Lower leg skin (tissue), 4 donors: ENCODE results near the gene KRTAP10-7. TPM values are rescaled to one million over a fixed set of nuclear protein-coding genes. Genes with fewer than 3 reads are reported as not detected.
"Not testable (repeated sequence)": the region's sequence is repeated elsewhere in the genome, so short reads cannot be mapped to it uniquely, and the experiment has no call there.

Source experiments
- DNase-seq, 2 donors: peaks; one replicate each; pipeline ENCODE4 v3.0.0-alpha.2; 2019; ENCODE audit warnings: low spot score in 2 of 2
- H3K4me3 ChIP-seq: fragments of 200-600 bp; sonication (generic); 2 replicates; pipeline ENCODE4 v1.5.1; 2017; ENCODE audit warnings: mild to moderate bottlenecking, low read depth; ENCODE audit not compliant: poor library complexity, severe bottlenecking
- CTCF ChIP-seq, 3 donors: fragments of 450-650 bp; IDR thresholded peaks; one replicate each; pipeline ENCODE4 v1.5.1; 2016; ENCODE audit warnings: antibody characterized with exemption in 3 of 3, mild to moderate bottlenecking in 3 of 3, moderate library complexity in 2 of 3
- POLR2A ChIP-seq, 2 donors: fragments of 450-650 bp; IDR thresholded peaks; one replicate each; pipeline ENCODE4 v1.6.1; 2016 to 2017; ENCODE audit warnings: antibody characterized with exemption in 2 of 2, mild to moderate bottlenecking in 1 of 2, moderate library complexity in 1 of 2
- WGBS, 2 donors: methylation state at CpG; one replicate each; pipeline ENCODE4 v1.1.5; 2018; 5-methylcytosine and 5-hydroxymethylcytosine counted together
- intact Hi-C: fragments of 100-400 bp; cut with DNase I; formaldehyde crosslinking; loops from one replicate; pipeline ENCODE4 v1.15.0; 2023; ENCODE audit warnings: low total_unique reads
- total RNA-seq, 4 donors: library from RNA; depleted of rRNA; stranded (reverse); fragments of >200 nt; gene quantifications; one replicate each; pipeline ENCODE4 v1.1.0, GENCODE V29; 2016

Gene KRTAP10-7
- total RNA-seq, 4 donors from 2014 or later = 2.4 to 11.0 TPM; not detected in 2

DNA sequence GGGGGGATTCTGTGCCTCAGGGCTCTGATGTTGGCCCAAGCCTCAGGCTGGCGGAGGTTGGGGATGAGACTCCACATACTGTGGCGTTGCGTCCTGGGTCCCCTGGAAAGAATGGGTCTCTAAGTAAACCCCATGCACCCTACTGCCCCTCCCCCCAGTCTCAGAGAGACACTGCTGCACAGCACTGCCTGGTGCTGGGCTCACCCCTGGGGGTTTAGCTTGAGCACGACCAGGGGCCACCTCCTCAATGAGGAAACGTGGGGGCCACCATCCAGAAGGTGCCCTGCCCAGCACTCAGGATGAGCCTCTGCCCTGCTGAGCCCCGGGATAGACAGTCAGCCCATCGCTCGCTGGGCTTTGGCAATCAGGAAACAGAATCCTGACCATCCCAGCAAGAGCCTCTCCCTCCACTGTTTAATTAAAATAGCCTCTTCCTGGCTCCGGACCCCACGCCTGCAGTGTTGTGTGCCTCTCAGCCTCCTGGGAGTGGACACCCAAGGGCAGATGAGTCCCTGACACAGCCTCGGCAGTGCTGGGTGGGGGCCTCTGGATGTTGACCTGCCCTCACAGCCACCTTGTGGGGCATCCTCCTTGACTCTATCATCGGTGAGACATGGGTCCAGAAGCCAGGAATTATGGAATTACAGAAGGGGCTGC is 30.4 kb upstream of the KRTAP10-7 start:
- 81% methylated on average over 11 to 12 of the region's 12 CpGs for whole genome bisulfite sequencing, 2 donors
- no peak overlapping the region for H3K4me3 ChIP-seq

DNA sequence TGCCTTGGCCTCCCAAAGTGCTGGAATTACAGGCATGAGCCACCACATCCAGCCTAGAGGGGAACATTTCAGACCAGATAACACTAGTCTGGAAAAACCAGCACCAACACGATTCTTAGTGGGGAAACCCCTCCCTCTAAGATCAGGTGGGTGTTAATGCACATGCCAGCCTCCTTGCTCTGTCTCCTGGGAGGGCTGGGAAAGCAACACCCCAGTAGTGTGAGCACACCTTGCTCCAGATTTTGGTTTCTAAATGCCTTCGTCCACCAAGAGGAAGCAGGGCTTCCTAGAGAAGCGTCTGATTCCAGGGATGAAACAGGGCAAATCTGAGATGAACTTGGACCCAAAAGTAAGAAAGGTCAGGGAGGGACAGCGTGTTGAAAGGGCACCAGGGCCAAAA is 29.1 kb upstream of the KRTAP10-7 start:
- no peak overlapping the region for H3K4me3 ChIP-seq
- TF ChIP-seq POLR2A (IDR thresholded peaks at IDR 0.05) = no peak
- no peak for TF ChIP-seq CTCF (IDR thresholded peaks at IDR 0.05)
- DNase-seq = no peak
- WGBS, 2 donors = 79 to 84% methylated on average over 4 of the region's 4 CpGs
- intact Hi-C loops = no loop called here

More for the DNA sequence above, 30.4 kb upstream of the KRTAP10-7 start:
- intact Hi-C loops = no loop called here
- DNase-seq = peak in 1 of 2 donors; percentile 78
- no peak for TF ChIP-seq CTCF (IDR thresholded peaks at IDR 0.05)

GRCh38 chr21:44571844-44572782 is 28.3 kb upstream of the KRTAP10-7 start:
- no peak overlapping the region for H3K4me3 ChIP-seq
- 88 to 89% methylated on average over 40 of the region's 40 CpGs for WGBS, 2 donors
- DNase-seq = peak; percentile 10 to 79
- no peak for TF ChIP-seq CTCF (IDR thresholded peaks at IDR 0.05)
- TF ChIP-seq POLR2A (IDR thresholded peaks at IDR 0.05) = no peak
- intact Hi-C loops = no loop called here

DNA sequence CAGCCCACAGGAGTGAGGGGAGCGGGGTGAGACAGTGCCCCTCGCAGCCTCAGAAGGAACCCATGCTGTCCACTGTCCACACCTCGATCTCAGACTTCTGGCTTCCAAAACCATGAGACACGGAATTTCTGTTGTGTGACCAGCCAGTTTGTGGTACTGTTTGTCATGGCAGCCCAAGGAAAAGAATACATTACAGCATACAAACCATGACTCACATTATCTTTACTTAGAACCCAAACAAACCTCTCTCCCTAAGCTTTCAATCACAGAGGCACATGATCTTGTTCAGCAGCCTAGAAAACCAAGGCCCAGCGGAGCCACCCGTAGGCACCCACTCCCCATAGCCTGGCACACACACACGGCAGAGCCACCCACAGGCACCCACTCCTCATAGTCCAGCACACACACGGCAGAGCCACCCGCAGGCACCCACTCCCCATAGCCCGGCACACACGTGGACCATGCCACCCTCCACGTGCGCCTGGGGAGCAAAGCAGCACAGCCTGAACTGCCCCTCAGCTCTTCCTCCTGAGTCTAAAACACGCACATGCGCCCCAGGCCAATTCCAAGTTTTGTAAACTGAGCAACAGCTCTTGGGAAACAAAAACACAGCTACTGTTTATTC is 27.3 kb upstream of the KRTAP10-7 start:
- intact Hi-C loops = no loop called here
- peak in 1 of 2 donors; percentile 52 for DNase-seq
- H3K4me3 ChIP-seq = no peak overlapping the region
- WGBS, 2 donors = 76 to 84% methylated on average over 15 of the region's 15 CpGs
- TF ChIP-seq CTCF (IDR thresholded peaks at IDR 0.05) (no peak), POLR2A (IDR thresholded peaks at IDR 0.05) (no peak)

GRCh38 chr21:44573630-44574456 is 26.6 kb upstream of the KRTAP10-7 start, which contains the start of gene KRTAP10-4:
TSS of gene KRTAP10-4 (plus strand) at chr21:44573729. CDS start at chr21:44573759, 30 bp downstream.
- 52 to 58% methylated on average over 11 to 23 of the region's 25 CpGs for WGBS, 2 donors
- DNase-seq = peak in 1 of 2 donors; percentile 76
- intact Hi-C loops, H3K4me3 ChIP-seq: not testable (repeated sequence)
